ENCODE results near the gene PRR35. TPM values are rescaled to one million over a fixed set of nuclear protein-coding genes. Genes with fewer than 3 reads are reported as not detected.

Gene PRR35
- total RNA-seq, 1 donor = under 0.01 TPM

DNA sequence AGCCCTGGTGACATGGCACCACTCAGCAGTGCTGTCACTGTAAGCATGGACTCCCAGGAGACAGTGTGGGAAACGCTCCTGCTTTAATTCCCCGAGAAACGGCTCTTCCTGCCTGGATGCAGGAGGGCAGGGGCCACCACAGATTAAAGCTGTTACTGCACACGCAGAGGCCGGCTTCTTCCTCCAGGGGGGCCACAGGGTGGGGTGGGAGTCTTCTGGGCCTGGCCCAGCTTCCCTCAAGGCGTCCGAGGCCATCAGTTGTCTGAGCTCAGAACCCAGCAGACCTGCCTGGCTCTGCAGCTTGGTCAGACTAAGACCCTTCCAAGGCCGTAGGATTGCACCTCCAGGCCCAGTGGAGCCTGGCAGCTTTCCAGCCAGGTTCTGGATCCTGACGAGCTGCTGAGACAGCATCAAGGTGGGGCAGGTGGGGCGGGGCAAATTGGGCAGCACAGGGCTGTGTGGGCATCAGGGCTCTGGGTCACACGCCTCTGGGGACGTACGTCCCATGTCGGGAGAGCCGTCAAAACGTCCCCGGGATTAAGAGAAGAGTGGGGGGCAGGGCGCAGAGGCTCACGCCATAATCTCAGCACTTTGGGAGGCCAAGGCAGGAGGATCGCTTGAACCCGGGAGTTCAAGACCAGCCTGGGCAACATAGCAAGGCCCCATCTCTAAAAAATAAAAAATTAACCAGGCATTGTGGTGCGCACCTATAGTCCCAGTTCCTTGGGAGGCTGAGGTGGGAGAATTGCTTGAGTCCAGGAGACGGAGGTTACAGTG is 37.7 kb upstream of the PRR35 start:
- TF ChIP-seq, protein P1, sequence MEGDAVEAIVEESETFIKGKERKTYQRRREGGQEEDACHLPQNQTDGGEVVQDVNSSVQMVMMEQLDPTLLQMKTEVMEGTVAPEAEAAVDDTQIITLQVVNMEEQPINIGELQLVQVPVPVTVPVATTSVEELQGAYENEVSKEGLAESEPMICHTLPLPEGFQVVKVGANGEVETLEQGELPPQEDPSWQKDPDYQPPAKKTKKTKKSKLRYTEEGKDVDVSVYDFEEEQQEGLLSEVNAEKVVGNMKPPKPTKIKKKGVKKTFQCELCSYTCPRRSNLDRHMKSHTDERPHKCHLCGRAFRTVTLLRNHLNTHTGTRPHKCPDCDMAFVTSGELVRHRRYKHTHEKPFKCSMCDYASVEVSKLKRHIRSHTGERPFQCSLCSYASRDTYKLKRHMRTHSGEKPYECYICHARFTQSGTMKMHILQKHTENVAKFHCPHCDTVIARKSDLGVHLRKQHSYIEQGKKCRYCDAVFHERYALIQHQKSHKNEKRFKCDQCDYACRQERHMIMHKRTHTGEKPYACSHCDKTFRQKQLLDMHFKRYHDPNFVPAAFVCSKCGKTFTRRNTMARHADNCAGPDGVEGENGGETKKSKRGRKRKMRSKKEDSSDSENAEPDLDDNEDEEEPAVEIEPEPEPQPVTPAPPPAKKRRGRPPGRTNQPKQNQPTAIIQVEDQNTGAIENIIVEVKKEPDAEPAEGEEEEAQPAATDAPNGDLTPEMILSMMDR (IDR thresholded peaks at IDR 0.05; ENCODE audit: extremely low read depth, low read depth, low read length) = no peak

DNA sequence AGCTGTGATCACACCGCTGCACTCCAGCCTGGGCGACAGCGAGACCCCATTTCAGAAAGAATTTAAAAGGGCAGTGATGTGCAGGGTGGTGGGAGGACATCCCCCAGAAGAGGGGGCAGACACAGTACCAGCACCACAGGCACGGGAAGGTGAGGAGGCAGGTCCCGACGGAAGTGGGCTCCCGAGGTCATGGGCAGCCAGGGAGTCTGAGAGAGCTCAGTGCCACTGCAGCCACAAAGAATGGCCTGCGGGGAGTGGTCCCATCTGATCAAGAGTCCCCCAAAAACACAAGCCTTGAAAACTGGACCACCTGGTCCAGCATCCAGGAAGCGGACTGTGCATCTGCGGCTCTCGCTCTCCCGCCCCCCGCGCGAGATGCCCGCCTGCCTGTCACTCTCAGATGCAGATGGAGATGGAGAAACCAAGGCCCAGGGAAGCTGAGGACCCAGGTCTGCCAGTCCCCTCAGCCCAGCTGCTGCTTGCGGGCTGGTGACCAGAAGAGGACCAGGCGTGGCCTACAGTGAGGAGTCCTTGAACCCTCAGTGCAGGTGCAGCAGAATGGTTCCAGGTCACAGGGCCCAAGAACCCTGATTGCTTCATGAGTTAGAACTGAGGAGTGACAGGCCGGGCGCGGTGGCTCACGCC is 37.0 kb upstream of the PRR35 start:
- Histone ChIP-seq H4K20me1 (ENCODE audit: insufficient read depth, low read length) (peaks cover 26% of the 10 kb centered on the region), H2AFZ (ENCODE audit: low read length) (no peak overlapping the region), H3K79me2 (ENCODE audit: insufficient read depth, low read length) (peaks cover 26% of the 10 kb centered on the region), H3K36me3 (ENCODE audit: insufficient read depth, low read length) (peaks cover 11% of the 10 kb centered on the region), H3K4me2 (ENCODE audit: insufficient read depth, low read length) (no peak overlapping the region), H3K27me3 (ENCODE audit: insufficient read depth, low read length) (no peaks in the 10 kb centered on the region), H3K4me3 (ENCODE audit: insufficient read depth, low read length) (no peak overlapping the region), H3K9me3 (ENCODE audit: low read depth, low read length) (no peaks in the 10 kb centered on the region), H3K4me1 (ENCODE audit: insufficient read depth, low read length) (peaks cover 19% of the 10 kb centered on the region), H3K27ac (ENCODE audit: low read depth, low read length) (no peak overlapping the region)
- DNase-seq (ENCODE audit: insufficient read length, low spot score, missing footprints) = no peak
- TF ChIP-seq, protein P1 (IDR thresholded peaks at IDR 0.05; ENCODE audit: extremely low read depth, low read depth, low read length) = no peak

More for the DNA sequence above, 37.7 kb upstream of the PRR35 start:
- Histone ChIP-seq H2AFZ (ENCODE audit: low read length) (no peak overlapping the region), H3K4me3 (ENCODE audit: insufficient read depth, low read length) (no peak overlapping the region), H3K4me1 (ENCODE audit: insufficient read depth, low read length) (peaks cover 19% of the 10 kb centered on the region), H3K36me3 (ENCODE audit: insufficient read depth, low read length) (peaks cover 11% of the 10 kb centered on the region), H3K9me3 (ENCODE audit: low read depth, low read length) (no peaks in the 10 kb centered on the region), H3K27ac (ENCODE audit: low read depth, low read length) (no peak overlapping the region), H3K79me2 (ENCODE audit: insufficient read depth, low read length) (peaks cover 24% of the 10 kb centered on the region), H3K4me2 (ENCODE audit: insufficient read depth, low read length) (no peak overlapping the region), H3K27me3 (ENCODE audit: insufficient read depth, low read length) (no peaks in the 10 kb centered on the region), H4K20me1 (ENCODE audit: insufficient read depth, low read length) (peaks cover 25% of the 10 kb centered on the region)
- DNase-seq (ENCODE audit: insufficient read length, low spot score, missing footprints) = no peak

DNA sequence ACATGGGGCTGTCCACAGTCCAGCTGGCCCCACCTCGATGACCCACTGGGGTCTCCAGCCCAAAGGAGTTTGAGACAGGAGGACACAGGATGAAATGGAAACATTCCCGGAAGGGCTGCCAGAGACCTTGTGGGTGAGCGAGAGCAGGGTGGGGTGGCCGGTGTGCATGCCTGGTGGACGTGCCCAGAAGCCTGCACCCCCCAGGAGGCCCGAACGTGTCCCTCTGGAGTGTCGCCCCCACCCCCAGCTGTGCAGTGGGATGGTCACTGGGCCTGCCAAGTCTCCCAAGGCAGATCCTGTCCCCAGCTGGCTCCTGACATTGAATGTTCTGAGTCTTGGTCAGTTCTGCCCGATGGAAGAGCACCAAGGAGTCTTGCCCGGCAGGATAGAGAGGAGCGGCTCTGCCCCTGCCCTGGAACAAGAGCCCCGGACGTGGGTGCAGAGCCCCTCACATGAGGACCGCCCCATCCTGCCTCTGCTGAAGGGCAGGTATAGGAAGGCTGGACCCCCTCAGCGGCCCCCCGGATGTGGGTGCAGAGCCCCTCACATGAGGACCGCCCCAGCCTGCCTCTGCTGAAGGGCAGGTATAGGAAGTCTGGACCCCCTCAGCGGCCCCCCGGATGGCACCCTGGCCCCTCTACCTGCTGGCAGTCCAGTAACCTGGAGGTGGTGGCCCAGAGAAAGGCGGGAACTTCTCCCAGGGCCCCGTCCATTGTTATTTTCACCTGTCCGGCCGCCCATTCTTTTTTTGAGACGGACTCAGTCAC is 35.7 kb upstream of the PRR35 start:
- Histone ChIP-seq H3K79me2 (ENCODE audit: insufficient read depth, low read length) (peaks cover 39% of the 10 kb centered on the region), H3K4me2 (ENCODE audit: insufficient read depth, low read length) (no peak overlapping the region), H3K36me3 (ENCODE audit: insufficient read depth, low read length) (peaks cover 9% of the 10 kb centered on the region), H4K20me1 (ENCODE audit: insufficient read depth, low read length) (peaks cover 38% of the 10 kb centered on the region), H3K27ac (ENCODE audit: low read depth, low read length) (peak overlapping the region; percentile 77), H3K9me3 (ENCODE audit: low read depth, low read length) (no peaks in the 10 kb centered on the region), H3K4me1 (ENCODE audit: insufficient read depth, low read length) (peaks cover 28% of the 10 kb centered on the region), H3K4me3 (ENCODE audit: insufficient read depth, low read length) (no peak overlapping the region), H3K27me3 (ENCODE audit: insufficient read depth, low read length) (no peaks in the 10 kb centered on the region), H2AFZ (ENCODE audit: low read length) (no peak overlapping the region)
- peak; percentile 89 for DNase-seq (ENCODE audit: insufficient read length, low spot score, missing footprints)
- TF ChIP-seq, protein P1 (IDR thresholded peaks at IDR 0.05; ENCODE audit: extremely low read depth, low read depth, low read length) = no peak

Data from osteoblast (primary cell).